K562 (cell line): ENCODE results near the gene DAGLB. TPM values are rescaled to one million over a fixed set of nuclear protein-coding genes. Genes with fewer than 3 reads are reported as not detected.

ENCODE experiments used
- ATAC-seq: fragments of 200-7000 bp; cut with Tn5 transposase; 3 replicates; pipeline ENCODE4 v1.9.1; 2020; ENCODE audit warnings: moderate library complexity
- BruUV-seq: library from RNA; stranded (reverse); fragments of 400-500 nt; replicated peaks from 2 replicates; lab custom pipeline; 2021; lab: Mats Ljungman, UMichigan
- CTCF ChIA-PET: fragments of 300-600 bp; formaldehyde crosslinking; extraction: SDS; loops from one replicate; lab custom pipeline; 2021; ENCODE audit warnings: low intra/inter-chr PET ratio; lab: Yijun Ruan, JAX
- POLR2A ChIA-PET: fragments of 300-600, 350-650 bp; sonication (Branson Sonifier 250); formaldehyde crosslinking; extraction: SDS; loops from one replicate; lab custom pipeline; 2021; ENCODE audit warnings: antibody characterized with exemption, inconsistent platforms; lab: Yijun Ruan, JAX
- DNase-seq, 4 experiments: peaks; one replicate each; pipeline versions ENCODE4 v3.0.0 to v3.0.0-alpha.2; 2011 to 2018; ENCODE audit warnings: low spot score in 3 of 4, mixed read lengths in 3 of 4; ENCODE audit errors: extremely low read depth in 1 of 4
- FAIRE-seq: peaks from 2 replicates; lab custom pipeline; 2011; peaks lifted over from hg19 to GRCh38; lab: Jason Lieb, UNC
- H2AFZ ChIP-seq: 2 replicates; pipeline ENCODE4 v1.6.0; 2011; ENCODE audit warnings: low read depth, low read length, control low read depth, inconsistent platforms
- H3K27ac ChIP-seq: fragments of 200-600 bp; 3 replicates; pipeline ENCODE4 v1.8.0; 2011; ENCODE audit warnings: low read depth, mild to moderate bottlenecking, control low read depth, inconsistent platforms, low read length, moderate library complexity, mixed read lengths; ENCODE audit errors: extremely low read depth
- H3K27me3 ChIP-seq, 2 experiments: fragments of 300-600 bp in 1 of 2; 2 replicates in 1 of 2; 3 replicates in 1 of 2; pipeline versions ENCODE4 v1.6.0 to v1.8.0; 2011; ENCODE audit warnings: inconsistent platforms in 2 of 2, low read length in 2 of 2, mild to moderate bottlenecking in 1 of 2, mixed read lengths in 1 of 2, moderate library complexity in 1 of 2; ENCODE audit not compliant: control insufficient read depth in 2 of 2, insufficient read depth in 2 of 2
- H3K36me3 ChIP-seq: fragments of 300-600 bp; 3 replicates; pipeline ENCODE4 v1.8.0; 2011; ENCODE audit warnings: mild to moderate bottlenecking, low read length, inconsistent platforms; ENCODE audit not compliant: control insufficient read depth, insufficient read depth
- H3K4me1 ChIP-seq, 2 experiments: fragments of 200-600 bp in 1 of 2; replicated peaks in 1 of 2; 2 replicates in 1 of 2; 3 replicates in 1 of 2; pipeline versions ENCODE4 v1.5.1 to v1.8.0; 2011; ENCODE audit warnings: inconsistent platforms in 2 of 2, low read length in 2 of 2, mild to moderate bottlenecking in 1 of 2, mixed read lengths in 1 of 2, moderate library complexity in 1 of 2; ENCODE audit not compliant: control insufficient read depth in 2 of 2, insufficient read depth in 2 of 2
- H3K4me2 ChIP-seq: 2 replicates; pipeline ENCODE4 v1.6.1; 2011; ENCODE audit warnings: low read length, control low read depth, inconsistent platforms, mixed read lengths; ENCODE audit not compliant: insufficient read depth
- H3K4me3 ChIP-seq: fragments of 200-600 bp; sonication (generic), shearing (Covaris generic); 2 replicates; pipeline ENCODE4 v1.5.1; 2016; ENCODE audit warnings: control low read depth, inconsistent platforms
- H3K79me2 ChIP-seq: fragments of 200-600 bp; 3 replicates; pipeline ENCODE4 v1.8.0; 2011; ENCODE audit warnings: low read length, inconsistent platforms; ENCODE audit not compliant: control insufficient read depth, insufficient read depth
- H3K9ac ChIP-seq, 2 experiments: 2 replicates each; pipeline versions ENCODE4 v1.6.0 to v1.6.1; 2011; ENCODE audit warnings: low read depth in 2 of 2, low read length in 2 of 2, control low read depth in 1 of 2, inconsistent platforms in 1 of 2, mild to moderate bottlenecking in 1 of 2, mixed read lengths in 1 of 2; ENCODE audit not compliant: insufficient read depth in 1 of 2
- H3K9me1 ChIP-seq: one replicate; pipeline ENCODE4 v1.6.0; 2011; ENCODE audit warnings: inconsistent platforms, mild to moderate bottlenecking, low read length, moderate library complexity; ENCODE audit not compliant: control insufficient read depth, insufficient read depth
- H3K9me3 ChIP-seq: replicated peaks from 2 replicates; pipeline ENCODE4 v1.5.1; 2011; ENCODE audit warnings: low read depth, low read length, inconsistent platforms; ENCODE audit not compliant: control insufficient read depth, insufficient read depth
- H4K20me1 ChIP-seq: replicated peaks from 2 replicates; pipeline ENCODE4 v1.6.1; 2011; ENCODE audit warnings: low read length, inconsistent platforms, mixed read lengths; ENCODE audit not compliant: control insufficient read depth, insufficient read depth
- BMI1 ChIP-seq: fragments of 150-350 bp; IDR thresholded peaks from 2 replicates; pipeline ENCODE4 v1.6.1; 2014; ENCODE audit warnings: low read length
- DNMT1 ChIP-seq: fragments of 450-650 bp; IDR thresholded peaks from 2 replicates; pipeline ENCODE4 v1.6.1; 2016; ENCODE audit warnings: antibody characterized with exemption, mild to moderate bottlenecking
- GTF2B ChIP-seq: IDR thresholded peaks from 2 replicates; pipeline ENCODE4 v1.6.1; 2011; ENCODE audit not compliant: insufficient read length; ENCODE audit errors: extremely low read depth
- NFIX ChIP-seq: fragments of 250-450 bp; sonication (Bioruptor Pico); IDR thresholded peaks from 2 replicates; pipeline ENCODE4 v1.4.0; 2020; ENCODE audit warnings: low read depth, mild to moderate bottlenecking, moderate library complexity
- PHB2 ChIP-seq: fragments of 450-650 bp; IDR thresholded peaks from 2 replicates; pipeline ENCODE4 v1.6.1; 2017; ENCODE audit warnings: low read depth
- POLR2G ChIP-seq: fragments of 200-400 bp; formaldehyde crosslinking; IDR thresholded peaks from 2 replicates; pipeline ENCODE4 v1.6.1; 2017; ENCODE audit warnings: low read depth, mild to moderate bottlenecking, antibody characterized with exemption, low read length, moderate library complexity
- TCF7 ChIP-seq: sonication (generic); IDR thresholded peaks from 2 replicates; pipeline ENCODE4 v1.6.1; 2016; ENCODE audit warnings: antibody characterized with exemption, borderline replicate concordance
- VEZF1 ChIP-seq: fragments of 200-800 bp; sonication (Bioruptor generic); IDR thresholded peaks from 2 replicates; pipeline ENCODE4 v1.6.1; 2017; ENCODE audit warnings: missing genetic modification characterization, missing compliant biosample characterization
- ZNF589 ChIP-seq: fragments of 200-800 bp; sonication (Bioruptor generic); IDR thresholded peaks from 2 replicates; pipeline ENCODE4 v1.6.1; 2016; ENCODE audit warnings: low read depth, missing genetic modification characterization, missing compliant biosample characterization
- WGBS: fragments of 100-300 bp; shearing (Covaris generic); methylation state at CpG from one replicate; pipeline ENCODE4 v1.1.6; 2016; ENCODE audit warnings: low coverage, mixed read lengths; ENCODE audit not compliant: insufficient coverage; ENCODE audit errors: missing lambda C conversion rate; 5-methylcytosine and 5-hydroxymethylcytosine counted together
- in situ Hi-C: fragments of 300-500 bp; cut with MboI; formaldehyde crosslinking; loops from 4 replicates; pipeline ENCODE4 v1.15.0; 2018; ENCODE audit warnings: inconsistent platforms, mixed read lengths
- intact Hi-C: fragments of 100-400 bp; cut with micrococcal nuclease; formaldehyde crosslinking; loops from 2 replicates; pipeline ENCODE4 v1.14.2; 2022
- polyA plus RNA-seq, 8 experiments: library from polyadenylated mRNA; depleted of rRNA in 4 of 8; stranded (reverse) in 5 of 8; unstranded in 3 of 8; fragments of >200 nt; fragmentation: Nextera tagmentation in 2 of 8; fragmentation: Illumina TruSeq in 1 of 8; extraction: Ambion mirVana in 2 of 8; extraction: Trizol in 1 of 8; gene quantifications; 2 replicates each; pipeline versions ENCODE4 v1.2.1 to v1.2.3, GENCODE V29; 2011 to 2014; ENCODE audit warnings: inconsistent platforms in 1 of 8, missing spikeins in 1 of 8
- total RNA-seq, 7 experiments: library from RNA; depleted of rRNA in 6 of 7; stranded (reverse); fragments of >200 nt in 6 of 7; fragmentation: Illumina TruSeq in 2 of 7; extraction: Trizol in 2 of 7; gene quantifications; 2 replicates each; pipeline versions ENCODE4 v1.2.1 to v1.2.3, GENCODE V29; 2011 to 2021; ENCODE audit warnings: low replicate concordance in 1 of 7

Gene DAGLB
- total and polyA plus RNA-seq, 9 of the 15 experiments (the other 6 are each of a cell fraction or from before 2014, with no cell fraction given): 0.92 to 16.4 (median 9.3) TPM

- TF ChIP-seq GTF2B (no peak), ZNF589 (CRISPR knock-in tag) (no peak), NFIX (CRISPR knock-in tag) (no peak), PHB2 (no peak), DNMT1 (no peak), VEZF1 (CRISPR knock-in tag) (no peak)
Observed at GRCh38 chr7:6402741-6403140, 45.0 kb downstream of the DAGLB start (continued).

GRCh38 chr7:6402041-6402440 lies 45.7 kb downstream of the DAGLB start:
- no peak for FAIRE-seq
- in situ Hi-C loops: no loop called here
- Histone ChIP-seq H4K20me1 (peaks cover 21% of the 10 kb centered on the region), H3K4me2 (no peak overlapping the region), H3K4me3 (no peak overlapping the region), H3K27me3 (no peaks in the 10 kb centered on the region), H2AFZ (no peak overlapping the region), H3K4me1 (peaks cover 0 to 10% of the 10 kb centered on the region in 2 experiments; a peak in 1 of 5 replicates), H3K9me3 (no peaks in the 10 kb centered on the region), H3K9me1 (no peaks in the 10 kb centered on the region), H3K36me3 (peaks cover 87% of the 10 kb centered on the region), H3K79me2 (peaks cover 33% of the 10 kb centered on the region), H3K27ac (no peak overlapping the region), H3K9ac (peak overlapping the region in 1 of 2 experiments; percentile 19; a peak in 1 of 4 replicates)
- DNase-seq: no peak
- intact Hi-C loops: no loop called here
- TF ChIP-seq DNMT1 (no peak), TCF7 (no peak), POLR2G (peak; percentile 39; the same call in 1 of the 2 replicates), BMI1 (no peak)
- CTCF ChIA-PET: no interaction called here
- POLR2A ChIA-PET: interaction anchor here (1.0 kb wide), 1 partner anchor 8 kb away, joined by 3 read pairs; no protein-coding TSS in a partner anchor
- no TSS peak for BruUV-seq
- ATAC-seq: no peak
- 93% methylated on average over 15 of the region's 17 CpGs for WGBS
